Activated CD4-positive, CD25-positive, alpha-beta regulatory T cell treated with anti-CD3 and anti-CD28 coated beads, Interleukin-2, amount 50 U/mL, for 24 hours (primary cell): Measurements from ENCODE around the gene KRT10.
"Not testable (repeated sequence)": the region's sequence is repeated elsewhere in the genome, so short reads cannot be mapped to it uniquely, and the experiment has no call there.

Experiments used
- ATAC-seq, 2 donors: fragments of 150-1000 bp; cut with Tn5 transposase; one replicate each; pipeline ENCODE4 v1.10.0; 2021; ENCODE audit warnings: mild to moderate bottlenecking in 1 of 2, moderate library complexity in 1 of 2

KRT10 gene

GRCh38 chr17:40822132-40822812 lies at the start of gene KRT10:
KRT10 (minus strand) TSS chr17:40822614; CDS start chr17:40822585, 29 bp downstream.
- ATAC-seq, result no peak

DNA sequence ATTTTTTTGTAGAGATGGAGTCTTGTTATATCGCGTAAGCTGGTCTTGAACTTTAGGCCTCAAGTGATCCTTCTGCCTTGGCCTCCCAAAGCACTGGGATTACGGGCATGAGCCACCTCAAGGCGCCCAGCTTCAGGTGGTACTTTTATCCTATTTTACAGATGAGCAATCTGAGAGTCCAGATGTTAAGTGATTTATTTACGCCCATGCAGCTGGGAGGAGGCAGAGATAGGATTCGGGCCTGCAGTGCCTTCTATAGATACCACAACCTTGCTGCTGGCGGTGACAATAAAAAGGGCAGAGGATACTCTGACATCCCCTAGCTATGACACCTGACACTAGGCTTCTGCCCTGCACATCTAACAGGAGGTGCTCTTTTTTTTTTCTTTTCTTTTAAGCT lies 48.9 kb upstream of the KRT10 start:
- no peak for ATAC-seq

GRCh38 chr17:40870136-40870535 lies 47.7 kb upstream of the KRT10 start:
- no peak for ATAC-seq

DNA sequence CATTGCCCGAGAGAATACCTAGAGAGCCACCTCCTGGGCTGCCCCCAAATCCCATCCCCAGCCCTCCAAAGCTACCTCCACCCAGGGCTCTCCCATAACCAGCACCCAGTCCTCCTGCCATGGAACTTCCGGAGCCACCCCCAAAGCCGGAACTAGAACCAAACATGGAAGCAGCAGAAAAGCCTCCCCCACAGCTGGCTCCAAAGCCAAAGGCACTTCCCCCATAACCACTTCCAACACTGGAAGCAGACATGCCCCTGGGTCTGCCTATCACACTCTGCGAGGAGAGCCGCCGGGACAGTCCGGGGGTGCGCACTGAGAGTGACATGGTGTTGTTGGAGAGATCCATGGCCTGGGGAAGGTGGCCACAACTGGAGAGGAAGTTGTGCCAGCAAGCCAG lies 44.4 kb upstream of the KRT10 start, which contains the start of gene KRT12:
TSS of gene KRT12 (minus strand) at position 386 of the 400 bp plus-strand sequence. CDS start at position 349, 37 bp downstream.
- no peak for ATAC-seq

GRCh38 chr17:40864661-40865390 lies 42.4 kb upstream of the KRT10 start:
- ATAC-seq, result no peak

- no peak for ATAC-seq
Measured at GRCh38 chr17:40862985-40863733, 40.7 kb upstream of the KRT10 start.

DNA sequence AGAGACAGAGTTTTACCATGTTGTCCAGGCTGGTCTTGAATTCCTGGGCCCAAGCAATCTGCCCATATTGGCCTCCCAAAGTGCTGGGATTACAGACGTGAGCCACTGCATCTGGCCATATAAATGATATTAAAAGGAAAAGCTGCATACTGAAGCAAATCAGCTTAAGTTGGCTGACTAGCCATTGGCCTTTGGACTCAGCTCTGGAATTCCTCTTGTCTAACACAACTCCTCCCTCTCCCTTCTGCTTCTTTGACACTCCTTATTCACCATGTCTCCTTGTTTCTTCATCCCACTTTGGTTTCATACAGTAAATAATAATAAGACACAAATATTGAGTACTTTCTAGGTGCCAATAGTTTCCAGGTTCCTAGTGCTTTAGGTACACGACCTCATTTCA lies 37.1 kb upstream of the KRT10 start:
- ATAC-seq, result no peak

- ATAC-seq, result not testable (repeated sequence)
Measured at GRCh38 chr17:40858667-40859066, 36.3 kb upstream of the KRT10 start.

- ATAC-seq, result no peak
Measured at GRCh38 chr17:40857535-40857934, 35.1 kb upstream of the KRT10 start.

DNA sequence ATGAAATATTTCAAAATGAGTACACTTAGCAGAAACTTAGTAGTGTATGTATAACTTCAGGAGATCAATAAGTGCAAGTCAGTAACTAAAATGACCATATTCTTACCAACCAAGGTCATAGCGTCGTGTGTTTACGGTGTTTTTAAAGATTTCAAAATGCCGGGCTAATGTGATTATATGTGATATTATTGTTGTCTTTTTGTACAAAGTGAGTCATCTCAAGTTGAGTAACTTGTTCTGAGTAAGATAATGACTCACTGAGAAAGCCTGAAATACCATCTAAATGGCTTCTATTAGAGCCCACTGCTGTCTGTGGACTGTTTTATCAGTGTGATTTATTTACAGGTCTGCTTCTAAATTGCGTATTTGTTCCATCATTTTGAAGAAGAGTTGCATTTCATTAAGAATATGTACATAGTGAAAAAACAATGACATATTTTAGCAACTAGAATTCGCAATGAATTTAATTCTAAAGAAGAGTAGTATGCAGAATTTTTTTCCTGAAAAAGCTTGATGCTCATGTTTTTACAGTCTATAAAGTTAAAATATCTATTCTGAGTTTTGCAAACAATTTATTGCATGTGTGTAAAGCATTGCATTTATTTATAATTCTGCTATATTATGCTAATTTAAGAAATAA lies 31.9 kb upstream of the KRT10 start:
- ATAC-seq, result peak; percentile 62 to 63

GRCh38 chr17:40852364-40852763 lies 29.9 kb upstream of the KRT10 start:
- no peak for ATAC-seq

DNA sequence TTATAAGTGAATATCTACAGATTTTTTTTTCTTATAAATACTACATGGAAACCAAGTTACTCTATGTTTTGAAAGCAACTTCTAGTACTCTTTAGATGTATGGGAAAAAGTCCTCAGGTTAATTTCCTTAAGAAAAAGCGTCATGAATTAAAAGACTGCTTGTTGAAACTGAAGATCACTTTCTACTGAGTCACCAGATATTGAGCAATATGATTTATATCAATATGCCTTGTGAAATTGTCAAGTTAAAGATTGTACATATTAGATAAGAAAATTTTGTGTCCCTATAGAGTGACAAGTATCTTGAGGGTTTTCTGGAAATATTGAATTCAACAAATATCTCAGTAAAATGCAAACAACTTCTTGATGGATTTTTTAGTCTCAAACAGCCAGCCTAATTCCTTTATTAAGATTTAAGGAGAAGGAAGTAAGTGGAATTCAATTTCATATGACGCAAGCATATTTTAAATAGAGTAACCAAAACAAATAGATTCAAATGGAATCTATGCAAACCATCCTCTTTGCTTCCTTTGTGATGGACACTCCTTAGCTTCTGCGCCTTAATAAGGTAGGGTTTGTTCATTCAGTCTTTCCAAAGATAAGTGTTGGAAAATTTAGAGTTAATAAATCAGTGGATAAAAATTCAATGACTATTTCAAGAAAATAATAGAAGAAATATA lies 28.0 kb upstream of the KRT10 start:
- no peak for ATAC-seq

- ATAC-seq, result no peak
Measured at GRCh38 chr17:40849723-40850122, 27.3 kb upstream of the KRT10 start.

DNA sequence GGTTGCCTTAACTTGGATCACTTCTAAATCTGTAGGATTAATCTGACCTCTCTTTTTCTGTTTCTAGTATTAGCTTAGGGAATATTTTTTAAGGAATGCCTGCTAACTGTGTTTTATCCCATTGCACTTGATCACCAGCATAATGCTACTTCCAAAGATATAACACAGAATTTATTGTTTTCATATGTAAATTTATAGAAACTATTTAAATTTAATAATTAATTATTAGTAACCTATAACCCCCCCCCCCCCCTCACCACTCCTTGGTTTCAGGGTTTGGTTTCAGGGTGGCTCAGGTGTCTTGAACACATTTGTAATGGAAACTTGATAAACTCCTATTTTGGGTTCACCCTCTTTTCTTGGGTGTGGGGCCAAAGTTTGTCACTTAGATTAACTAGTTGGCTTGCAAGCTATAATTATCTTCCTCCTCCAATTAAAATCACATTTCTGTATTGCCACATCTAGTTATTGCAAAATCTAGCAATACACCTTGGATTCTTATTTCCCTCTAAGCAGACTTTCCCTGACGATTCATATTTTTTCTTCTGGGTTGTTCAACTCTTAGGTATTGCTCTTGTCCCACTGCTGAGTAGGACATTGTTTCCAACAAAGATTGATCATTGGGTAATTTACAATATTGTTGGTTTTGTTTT lies 26.3 kb upstream of the KRT10 start:
- no peak for ATAC-seq

GRCh38 chr17:40846515-40847144 lies 24.2 kb upstream of the KRT10 start:
- no peak for ATAC-seq

- ATAC-seq, result no peak
Measured at GRCh38 chr17:40844671-40845107, 22.3 kb upstream of the KRT10 start.

DNA sequence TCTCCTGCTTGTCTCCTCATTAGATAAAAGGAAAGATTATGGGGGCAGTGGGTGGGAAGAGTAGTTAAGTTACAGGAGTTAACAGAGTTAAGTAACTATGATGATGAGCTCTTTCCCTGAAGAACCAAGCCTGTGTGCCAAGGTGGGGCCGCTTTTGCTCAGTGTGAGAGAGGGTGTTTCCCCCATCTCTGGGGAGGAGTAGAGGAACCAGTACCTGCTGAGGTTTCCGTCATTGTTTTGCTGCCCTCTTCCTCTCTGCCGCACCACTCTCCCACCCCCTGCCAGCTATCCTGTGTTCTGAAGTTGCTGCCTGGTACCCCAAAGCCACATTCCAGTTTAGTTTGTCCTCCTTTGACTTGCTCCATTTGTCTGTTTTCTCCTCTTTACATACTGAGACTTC lies 20.8 kb upstream of the KRT10 start:
- no peak for ATAC-seq

DNA sequence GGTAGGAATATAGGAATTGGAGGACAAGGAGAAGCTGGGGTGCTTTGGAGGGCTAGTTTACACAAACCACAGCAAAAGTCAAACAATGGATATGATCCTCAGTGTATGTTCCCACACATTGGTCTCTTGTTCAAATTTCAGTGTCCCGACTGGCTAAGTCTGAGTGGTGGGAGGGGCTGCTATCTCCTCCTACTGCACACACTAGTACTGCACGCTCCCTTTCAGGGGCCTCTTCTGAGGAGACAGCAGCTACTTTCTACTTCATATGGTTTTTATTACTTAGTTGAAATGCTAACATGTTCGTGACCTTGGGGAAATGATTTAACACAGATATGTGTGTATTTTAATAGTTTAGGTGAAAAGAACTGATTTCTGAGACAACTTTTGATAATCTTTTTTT lies 18.8 kb upstream of the KRT10 start:
- no peak for ATAC-seq

DNA sequence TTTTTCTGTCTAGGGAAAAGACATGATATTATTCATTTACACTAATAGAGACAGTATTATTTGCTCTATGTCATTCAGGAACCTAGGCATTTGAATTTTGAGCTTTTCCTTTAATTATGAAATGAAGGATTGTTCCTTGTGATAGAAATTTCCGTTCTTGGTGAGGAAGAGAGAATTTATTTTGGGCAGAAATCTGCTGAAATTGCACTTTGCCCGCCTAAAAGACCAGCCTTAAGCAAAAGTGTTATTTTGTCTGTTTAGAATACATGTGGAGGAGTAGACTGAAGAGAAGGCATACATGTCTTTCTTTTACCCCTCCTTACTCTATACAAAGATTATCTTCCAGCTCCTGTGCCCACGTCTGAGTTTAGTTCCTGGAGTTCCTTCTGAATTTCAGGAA lies 16.8 kb upstream of the KRT10 start:
- ATAC-seq, result no peak

DNA sequence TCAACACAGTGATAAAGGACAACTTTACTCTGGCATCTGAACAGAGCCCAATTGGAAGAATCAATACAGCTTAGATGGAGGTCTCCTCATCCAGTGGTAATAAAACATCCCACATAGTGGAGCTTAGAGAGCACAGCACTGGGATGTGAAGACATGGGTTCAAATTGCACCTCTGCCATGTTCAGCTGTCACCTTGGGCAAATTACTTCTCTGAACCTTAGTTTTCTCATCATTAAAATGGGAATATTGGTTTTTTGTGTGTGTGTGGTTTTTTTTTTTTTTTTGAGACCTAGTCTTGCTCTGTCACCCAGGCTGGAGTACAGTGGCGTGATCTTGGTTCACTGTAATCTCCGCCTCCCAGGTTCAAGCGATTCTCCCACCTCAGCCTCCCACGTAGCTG lies 13.6 kb upstream of the KRT10 start:
- no peak for ATAC-seq

DNA sequence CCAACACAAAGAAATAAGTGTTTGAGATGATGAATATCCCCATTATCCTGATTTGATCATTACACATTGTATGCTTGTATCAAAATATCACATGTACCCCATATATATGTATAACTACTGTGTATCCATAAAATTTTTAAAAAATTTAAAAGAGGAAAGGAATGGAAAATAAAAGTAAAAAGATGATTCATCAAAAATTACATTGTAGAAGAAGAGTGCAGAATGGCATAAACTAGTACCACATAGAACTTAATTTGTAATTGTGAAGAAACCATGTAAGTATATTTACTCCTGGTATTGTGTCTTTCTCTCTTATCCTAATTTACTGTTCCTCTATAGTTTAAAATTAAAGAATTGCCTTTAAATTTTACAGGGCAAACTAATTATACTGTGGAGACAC lies 11.5 kb upstream of the KRT10 start:
- no peak for ATAC-seq
